Muscle of leg (tissue), 16 donors: Measurements from ENCODE around the gene PLAAT1. TPM values are rescaled to one million over a fixed set of nuclear protein-coding genes. Genes with fewer than 3 reads are reported as not detected.
A peak's percentile ranks its signal among the peaks of the same experiment; 100 is the strongest.

Experiments used
- DNase-seq: peaks from one replicate; pipeline ENCODE4 v3.0.0; 2013
- H3K27ac ChIP-seq: one replicate; pipeline ENCODE4 v1.5.1; 2013; ENCODE audit warnings: mild to moderate bottlenecking, low read length, control low read depth
- H3K27me3 ChIP-seq: one replicate; pipeline ENCODE4 v1.6.1; 2013; ENCODE audit warnings: low read length; ENCODE audit not compliant: control insufficient read depth, insufficient read depth
- H3K36me3 ChIP-seq: one replicate; pipeline ENCODE4 v1.6.1; 2013; ENCODE audit warnings: low read length; ENCODE audit not compliant: control insufficient read depth, insufficient read depth
- H3K4me1 ChIP-seq: one replicate; pipeline ENCODE4 v1.6.1; 2013; ENCODE audit warnings: low read length; ENCODE audit not compliant: control insufficient read depth, insufficient read depth
- H3K4me3 ChIP-seq: one replicate; pipeline ENCODE4 v1.5.1; 2013; ENCODE audit warnings: low read length, control low read depth
- H3K9me3 ChIP-seq: replicated peaks from 2 replicates; pipeline ENCODE4 v1.6.1; 2013; ENCODE audit warnings: low read depth, low read length; ENCODE audit not compliant: control insufficient read depth
- WGBS: methylation state at CpG from one replicate; pipeline ENCODE4 v1.1.5; 2013; ENCODE audit warnings: missing lambda C conversion rate; ENCODE audit not compliant: insufficient coverage; 5-methylcytosine and 5-hydroxymethylcytosine counted together
- long read RNA-seq, 11 donors: transcript quantifications; one replicate each; lab custom pipeline, GENCODE V29; 2026
- polyA plus RNA-seq, 8 donors: library from polyadenylated mRNA; unstranded; fragments of 120-200 nt; gene quantifications; one replicate each; pipeline versions ENCODE4 v1.2.1 to v1.2.3, GENCODE V29; 2013; ENCODE audit warnings: inconsistent platforms in 1 of 8, low replicate concordance in 1 of 8; ENCODE audit not compliant: insufficient read length in 8 of 8, insufficient read depth in 1 of 8
- total RNA-seq: library from RNA; stranded (reverse); fragments of 120-200 nt; gene quantifications from one replicate; pipeline ENCODE4 v1.2.4, GENCODE V29; 2013

The PLAAT1 gene
- total RNA-seq (24.3 TPM), polyA plus RNA-seq (10 to 100 TPM; 11.5 to 26.3 (median 20.0) TPM)
- long read RNA-seq, donor 1, partial matches to known transcripts, result 0 of 1 reads
- long read RNA-seq, donor 1, other reads (novel, unspliced or antisense), result 0 of 1 reads
- long read RNA-seq, donor 2, result 0 reads
- long read RNA-seq, donor 3, partial matches to known transcripts, result 6 of 14 reads
- long read RNA-seq, donor 3, other reads (novel, unspliced or antisense), result 5 of 14 reads
- long read RNA-seq, donor 4, partial matches to known transcripts, result 0 of 2 reads
- long read RNA-seq, donor 4, other reads (novel, unspliced or antisense), result 0 of 2 reads
- long read RNA-seq, donor 5, transcript HRASLS-201 (4 exons, 1,066 nt), result major isoform, 11 of 11 reads
- long read RNA-seq, donor 5, partial matches to known transcripts, result 0 of 11 reads
- long read RNA-seq, donor 5, other reads (novel, unspliced or antisense), result 0 of 11 reads
- long read RNA-seq, donor 6, transcript HRASLS-201 (4 exons, 1,066 nt), result major isoform, 17 of 34 reads
- long read RNA-seq, donor 6, partial matches to known transcripts, result 12 of 34 reads
- long read RNA-seq, donor 6, other reads (novel, unspliced or antisense), result 5 of 34 reads
- long read RNA-seq, donor 7, transcript HRASLS-201 (4 exons, 1,066 nt), result major isoform, 5 of 16 reads
- long read RNA-seq, donor 7, partial matches to known transcripts, result 11 of 16 reads
- long read RNA-seq, donor 7, other reads (novel, unspliced or antisense), result 0 of 16 reads
- long read RNA-seq, donor 8, partial matches to known transcripts, result 6 of 10 reads
- long read RNA-seq, donor 8, other reads (novel, unspliced or antisense), result 0 of 10 reads
- long read RNA-seq, donor 9, transcript HRASLS-201 (4 exons, 1,066 nt), result major isoform, 5 of 13 reads
- long read RNA-seq, donor 9, partial matches to known transcripts, result 8 of 13 reads
- long read RNA-seq, donor 9, other reads (novel, unspliced or antisense), result 0 of 13 reads
- long read RNA-seq, donor 10, transcript HRASLS-201 (4 exons, 1,066 nt), result major isoform, 5 of 11 reads
- long read RNA-seq, donor 10, partial matches to known transcripts, result 0 of 11 reads
- long read RNA-seq, donor 10, other reads (novel, unspliced or antisense), result 6 of 11 reads
- long read RNA-seq, donor 11, partial matches to known transcripts, result 8 of 12 reads
- long read RNA-seq, donor 11, other reads (novel, unspliced or antisense), result 0 of 12 reads

- peak within 1 kb of the TSS; percentile 53 for H3K4me3 ChIP-seq
- H3K27me3 ChIP-seq, result peaks cover 6% of the 10 kb centered on the region
- under 1% methylated on average over 90 of the region's 93 CpGs for WGBS
- no peaks in the 10 kb centered on the region for H3K9me3 ChIP-seq
- peak within 1 kb of the TSS; percentile 89 for H3K27ac ChIP-seq
- peaks cover 8% of the 10 kb centered on the region for H3K4me1 ChIP-seq
- DNase-seq, result peak; percentile 81
- H3K36me3 ChIP-seq, result no peaks in the 10 kb centered on the region
Observed at GRCh38 chr3:193240850-193241706, at the start of gene PLAAT1. Gene PLAAT1 (plus strand): TSS chr3:193241222. CDS start chr3:193255651, 14,429 bp downstream.

GRCh38 chr3:193194371-193194770, 46.7 kb upstream of the PLAAT1 start:
- H3K27ac ChIP-seq, result no peak overlapping the region
- peaks cover 2% of the 10 kb centered on the region for H3K4me1 ChIP-seq
- no peaks in the 10 kb centered on the region for H3K36me3 ChIP-seq
- no CpG with 5 or more reads among the region's 3 CpGs for WGBS
- H3K4me3 ChIP-seq, result no peak overlapping the region
- peak; percentile 8 for DNase-seq
- H3K27me3 ChIP-seq, result no peaks in the 10 kb centered on the region
- no peaks in the 10 kb centered on the region for H3K9me3 ChIP-seq

GRCh38 chr3:193196746-193197145, 44.3 kb upstream of the PLAAT1 start:
- no peaks in the 10 kb centered on the region for H3K9me3 ChIP-seq
- WGBS, result no CpG with 5 or more reads among the region's 2 CpGs
- no peaks in the 10 kb centered on the region for H3K36me3 ChIP-seq

GRCh38 chr3:193207290-193208273, 33.4 kb upstream of the PLAAT1 start:
- Histone ChIP-seq H3K4me3 (no peak overlapping the region), H3K9me3 (no peaks in the 10 kb centered on the region), H3K4me1 (peaks cover 2% of the 10 kb centered on the region), H3K27me3 (no peaks in the 10 kb centered on the region), H3K27ac (no peak overlapping the region), H3K36me3 (no peaks in the 10 kb centered on the region)
- WGBS, result 54% methylated on average over 2 of the region's 5 CpGs
- peak; percentile 45 for DNase-seq

More at GRCh38 chr3:193196746-193197145, 44.3 kb upstream of the PLAAT1 start:
- Histone ChIP-seq H3K27me3 (no peaks in the 10 kb centered on the region), H3K4me3 (no peak overlapping the region), H3K27ac (no peak overlapping the region), H3K4me1 (no peaks in the 10 kb centered on the region)
- DNase-seq, result no peak

- DNase-seq, result no peak
- no peaks in the 10 kb centered on the region for H3K36me3 ChIP-seq
- WGBS, result no CpG with 5 or more reads among the region's 1 CpG
- H3K27me3 ChIP-seq, result no peaks in the 10 kb centered on the region
- no peak overlapping the region for H3K27ac ChIP-seq
- no peak overlapping the region for H3K4me3 ChIP-seq
- H3K4me1 ChIP-seq, result peaks cover 2% of the 10 kb centered on the region
- H3K9me3 ChIP-seq, result no peaks in the 10 kb centered on the region
Observed at GRCh38 chr3:193210618-193211017, 30.4 kb upstream of the PLAAT1 start.

- no peak overlapping the region for H3K4me3 ChIP-seq
- H3K27ac ChIP-seq, result no peak overlapping the region
- no peak for DNase-seq
- H3K36me3 ChIP-seq, result no peaks in the 10 kb centered on the region
- peaks cover 2% of the 10 kb centered on the region for H3K4me1 ChIP-seq
- no peaks in the 10 kb centered on the region for H3K27me3 ChIP-seq
- no CpG with 5 or more reads among the region's 2 CpGs for WGBS
- no peaks in the 10 kb centered on the region for H3K9me3 ChIP-seq
Observed at GRCh38 chr3:193211173-193211572, 29.8 kb upstream of the PLAAT1 start.

- Histone ChIP-seq H3K36me3 (no peaks in the 10 kb centered on the region), H3K4me1 (peaks cover 2% of the 10 kb centered on the region), H3K27ac (no peak overlapping the region), H3K9me3 (no peaks in the 10 kb centered on the region), H3K4me3 (no peak overlapping the region), H3K27me3 (no peaks in the 10 kb centered on the region)
- no peak for DNase-seq
- no CpG with 5 or more reads among the region's 1 CpG for WGBS
Observed at GRCh38 chr3:193211984-193212383, 29.0 kb upstream of the PLAAT1 start.

- no peaks in the 10 kb centered on the region for H3K27me3 ChIP-seq
- no peak overlapping the region for H3K27ac ChIP-seq
- DNase-seq, result no peak
- H3K9me3 ChIP-seq, result no peaks in the 10 kb centered on the region
- H3K36me3 ChIP-seq, result no peaks in the 10 kb centered on the region
- H3K4me1 ChIP-seq, result peaks cover under 1% of the 10 kb centered on the region
- H3K4me3 ChIP-seq, result no peak overlapping the region
- no CpG with 5 or more reads among the region's 1 CpG for WGBS
Observed at GRCh38 chr3:193212844-193213243, 28.2 kb upstream of the PLAAT1 start.
